ENCODE data around the gene CLDN18.

The CLDN18 gene

DNA sequence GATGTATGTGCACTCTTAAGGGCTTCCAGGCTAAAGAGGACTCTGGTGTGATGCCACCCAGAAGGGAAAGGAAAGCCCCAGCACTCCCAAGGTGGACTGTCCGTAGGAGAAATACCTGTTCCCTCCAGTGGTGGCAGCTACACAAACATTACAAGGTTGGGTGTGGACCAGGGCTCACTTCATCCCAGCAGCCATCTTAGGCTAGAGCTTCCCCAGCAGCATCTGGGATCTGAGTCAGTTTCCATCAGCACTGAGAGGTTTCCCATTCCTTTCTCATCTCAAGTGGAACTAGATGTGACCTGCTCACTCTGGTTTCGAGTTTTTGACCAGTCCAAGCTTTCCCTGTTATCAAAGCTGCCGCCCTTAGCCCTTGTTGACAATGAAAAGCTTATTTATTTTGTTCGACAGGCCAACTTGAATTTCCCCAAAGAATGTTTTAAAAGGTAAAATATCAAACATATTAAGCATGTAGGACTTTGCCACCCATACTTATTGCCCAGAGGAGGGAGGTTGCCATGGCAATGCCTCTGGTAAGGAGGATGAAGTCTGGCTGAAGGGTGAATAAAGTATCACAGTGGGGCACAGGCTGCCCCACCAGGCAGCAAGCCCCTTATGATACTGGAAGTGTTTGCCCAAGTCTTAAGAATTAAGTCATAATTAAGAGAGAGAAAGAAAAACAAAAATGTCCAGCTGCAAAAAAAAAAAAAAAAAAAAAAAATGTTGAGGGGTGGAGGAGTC lies 28.9 kb downstream of the CLDN18 start:
- DNase-seq (no peak), ATAC-seq (no peak)
- Mint-ChIP-seq H3K36me3 (ENCODE audit: low read depth) (no peaks in the 10 kb centered on the region), H3K4me3 (no peak overlapping the region), H3K27ac (no peak overlapping the region), H3K27me3 (peaks cover 20% of the 10 kb centered on the region), H3K4me1 (no peaks in the 10 kb centered on the region), H3K9me3 (no peaks in the 10 kb centered on the region)

- H3K27ac Mint-ChIP-seq: no peak overlapping the region
- H3K9me3 Mint-ChIP-seq: no peaks in the 10 kb centered on the region
- no peaks in the 10 kb centered on the region for H3K36me3 Mint-ChIP-seq (ENCODE audit: low read depth)
- H3K4me3 Mint-ChIP-seq: no peak overlapping the region
- H3K4me1 Mint-ChIP-seq: no peaks in the 10 kb centered on the region
- DNase-seq (no peak), ATAC-seq (no peak)
- H3K27me3 Mint-ChIP-seq: peaks cover 22% of the 10 kb centered on the region
These were observed 32.1 kb downstream of the CLDN18 start for GRCh38 chr3:138042043-138042442.

- DNase-seq (no peak), ATAC-seq (no peak)
- Mint-ChIP-seq H3K9me3 (no peaks in the 10 kb centered on the region), H3K4me1 (no peaks in the 10 kb centered on the region), H3K27me3 (peaks cover 27% of the 10 kb centered on the region), H3K4me3 (no peak overlapping the region), H3K36me3 (ENCODE audit: low read depth) (no peaks in the 10 kb centered on the region), H3K27ac (no peak overlapping the region)
These were observed 33.5 kb downstream of the CLDN18 start for GRCh38 chr3:138043266-138044029.

DNA sequence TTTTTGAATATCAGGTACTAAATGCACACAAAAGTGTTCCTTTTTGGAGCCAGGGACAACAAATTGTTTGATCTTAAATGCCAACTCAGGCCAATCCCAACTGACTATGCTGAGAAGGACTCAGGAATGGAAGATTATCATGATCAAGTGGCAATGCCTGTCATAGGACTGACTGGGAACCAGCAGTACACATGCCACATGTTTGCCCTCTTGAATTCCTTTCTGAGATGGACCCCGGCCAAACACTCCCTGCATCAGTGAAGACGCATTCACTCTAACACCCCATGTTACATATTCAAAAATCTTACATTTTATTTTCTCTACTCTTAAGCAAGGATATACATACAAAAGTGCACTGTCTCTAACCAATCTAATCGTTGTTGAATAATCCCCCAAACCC lies 36.1 kb downstream of the CLDN18 start:
- DNase-seq: no peak
- Mint-ChIP-seq H3K9me3 (no peaks in the 10 kb centered on the region), H3K4me3 (no peak overlapping the region), H3K27ac (no peak overlapping the region), H3K4me1 (no peaks in the 10 kb centered on the region), H3K27me3 (peaks cover 26% of the 10 kb centered on the region), H3K36me3 (ENCODE audit: low read depth) (no peaks in the 10 kb centered on the region)
- ATAC-seq: no peak

- H3K36me3 Mint-ChIP-seq (ENCODE audit: low read depth): no peaks in the 10 kb centered on the region
- no peaks in the 10 kb centered on the region for H3K9me3 Mint-ChIP-seq
- no peak overlapping the region for H3K27ac Mint-ChIP-seq
- no peaks in the 10 kb centered on the region for H3K4me1 Mint-ChIP-seq
- H3K27me3 Mint-ChIP-seq: peaks cover 29% of the 10 kb centered on the region
- no peak for DNase-seq
- peak; percentile 24 for ATAC-seq
- H3K4me3 Mint-ChIP-seq: no peak overlapping the region
These were observed 37.0 kb downstream of the CLDN18 start for GRCh38 chr3:138046955-138047354.

- Mint-ChIP-seq H3K27me3 (peaks cover 32% of the 10 kb centered on the region), H3K4me3 (no peak overlapping the region), H3K27ac (no peak overlapping the region), H3K9me3 (no peaks in the 10 kb centered on the region), H3K4me1 (no peaks in the 10 kb centered on the region), H3K36me3 (ENCODE audit: low read depth) (no peaks in the 10 kb centered on the region)
- no peak for DNase-seq
- no peak for ATAC-seq
These were observed 37.7 kb downstream of the CLDN18 start for GRCh38 chr3:138047596-138048158.

DNA sequence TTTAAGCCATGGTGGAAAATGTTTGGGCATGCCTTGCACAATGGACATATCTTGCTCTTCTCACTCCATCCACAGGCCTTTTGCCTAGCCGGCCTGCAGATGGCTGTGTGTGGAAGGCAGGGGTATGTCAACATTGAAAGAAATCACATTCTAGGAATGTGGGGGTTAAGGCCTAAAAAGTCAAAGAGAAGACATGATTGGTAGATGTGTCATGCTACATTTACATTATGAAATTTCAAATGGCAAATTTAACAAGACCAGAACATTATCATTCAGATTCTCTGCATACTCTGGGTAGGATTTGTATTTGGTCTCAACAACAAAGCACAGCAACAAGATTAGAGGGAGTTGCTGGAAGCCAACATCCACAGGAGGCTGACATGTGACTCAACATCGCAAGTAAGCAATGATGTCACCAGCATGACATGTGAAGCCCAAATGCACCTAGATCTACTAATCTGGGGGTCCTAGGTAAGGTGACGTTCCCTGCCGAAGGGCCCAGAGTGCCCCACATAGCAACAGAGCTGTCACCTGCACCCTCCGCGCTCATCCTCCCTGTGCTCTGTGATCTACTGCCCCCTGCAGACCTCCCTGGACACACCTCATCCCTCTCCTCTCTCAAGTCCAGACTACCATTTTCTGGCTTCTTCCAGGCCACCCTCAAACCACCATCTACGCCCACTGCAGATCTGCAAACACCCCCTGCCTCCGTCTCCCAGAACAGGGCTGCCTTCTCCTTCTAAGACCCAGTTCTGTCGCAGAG lies 39.4 kb downstream of the CLDN18 start:
- no peaks in the 10 kb centered on the region for H3K4me1 Mint-ChIP-seq
- no peak overlapping the region for H3K27ac Mint-ChIP-seq
- H3K9me3 Mint-ChIP-seq: no peaks in the 10 kb centered on the region
- H3K4me3 Mint-ChIP-seq: no peak overlapping the region
- H3K36me3 Mint-ChIP-seq (ENCODE audit: low read depth): no peaks in the 10 kb centered on the region
- DNase-seq (no peak), ATAC-seq (no peak)
- H3K27me3 Mint-ChIP-seq: peaks cover 34% of the 10 kb centered on the region

DNA sequence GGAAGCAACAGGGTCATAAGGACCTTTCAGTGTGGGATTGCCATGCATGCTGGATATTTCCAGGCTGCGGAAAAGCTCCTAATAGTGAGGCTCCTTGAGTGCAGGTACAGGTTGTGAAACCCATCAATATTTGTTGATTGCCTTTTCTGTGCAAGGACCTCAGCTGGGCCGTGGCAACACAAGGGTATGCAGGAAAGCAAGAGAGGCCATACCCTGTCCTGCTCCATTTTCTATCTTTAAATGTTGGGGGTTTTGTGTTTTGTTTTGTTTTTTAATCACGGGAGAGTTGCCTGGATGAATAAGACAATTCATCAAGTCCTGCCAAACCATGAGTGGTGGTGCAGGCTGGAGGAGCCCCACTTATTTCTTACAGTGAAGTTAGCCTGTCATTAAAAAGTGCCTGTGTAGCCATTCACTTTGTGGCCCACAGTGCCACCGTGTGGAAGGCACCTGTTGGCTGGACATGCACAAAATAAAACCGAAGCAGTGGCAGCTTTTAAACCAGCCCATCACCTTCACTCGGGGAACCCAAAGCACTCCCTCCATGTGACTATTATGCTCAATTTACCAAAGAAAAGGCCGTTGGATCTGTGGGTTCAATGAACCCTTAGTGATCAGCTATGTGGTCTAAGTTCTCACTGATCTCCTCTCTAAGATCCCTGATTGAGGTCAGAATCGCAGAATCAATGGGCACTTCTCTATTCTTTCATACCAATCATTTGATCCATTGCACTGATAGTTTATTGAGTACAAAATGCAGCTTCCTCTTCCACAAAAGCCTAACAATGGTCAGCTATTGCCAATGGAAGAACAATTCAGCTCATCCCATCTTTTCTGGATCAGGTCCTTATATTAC lies 42.2 kb downstream of the CLDN18 start:
- H3K27me3 Mint-ChIP-seq: peaks cover 35% of the 10 kb centered on the region
- no peak overlapping the region for H3K4me3 Mint-ChIP-seq
- ATAC-seq (no peak), DNase-seq (peak; percentile 18)
- no peaks in the 10 kb centered on the region for H3K4me1 Mint-ChIP-seq
- no peaks in the 10 kb centered on the region for H3K9me3 Mint-ChIP-seq
- no peak overlapping the region for H3K27ac Mint-ChIP-seq
- no peaks in the 10 kb centered on the region for H3K36me3 Mint-ChIP-seq (ENCODE audit: low read depth)

DNA sequence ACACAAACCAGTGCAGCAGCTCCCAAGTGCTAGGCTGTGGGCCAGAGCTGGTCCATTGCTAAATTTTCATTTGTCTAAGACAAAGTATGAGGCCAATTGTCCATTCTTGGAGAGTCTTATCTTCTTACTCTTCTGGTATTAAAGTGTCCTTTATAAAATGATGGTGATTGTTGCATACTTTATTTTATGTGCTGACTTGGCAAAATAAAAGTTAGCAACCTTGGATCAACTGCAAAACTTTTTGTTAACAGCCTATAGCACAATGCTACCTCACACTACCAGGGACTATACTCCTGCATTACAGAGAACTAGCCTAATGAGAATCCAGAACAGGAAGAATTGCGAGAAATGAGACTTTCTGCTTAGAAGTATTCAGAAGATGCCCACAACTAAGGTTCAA lies 44.1 kb downstream of the CLDN18 start:
- DNase-seq (no peak), ATAC-seq (no peak)
- Mint-ChIP-seq H3K9me3 (no peaks in the 10 kb centered on the region), H3K27me3 (peaks cover 34% of the 10 kb centered on the region), H3K27ac (no peak overlapping the region), H3K4me1 (no peaks in the 10 kb centered on the region), H3K4me3 (no peak overlapping the region), H3K36me3 (ENCODE audit: low read depth) (no peaks in the 10 kb centered on the region)

DNA sequence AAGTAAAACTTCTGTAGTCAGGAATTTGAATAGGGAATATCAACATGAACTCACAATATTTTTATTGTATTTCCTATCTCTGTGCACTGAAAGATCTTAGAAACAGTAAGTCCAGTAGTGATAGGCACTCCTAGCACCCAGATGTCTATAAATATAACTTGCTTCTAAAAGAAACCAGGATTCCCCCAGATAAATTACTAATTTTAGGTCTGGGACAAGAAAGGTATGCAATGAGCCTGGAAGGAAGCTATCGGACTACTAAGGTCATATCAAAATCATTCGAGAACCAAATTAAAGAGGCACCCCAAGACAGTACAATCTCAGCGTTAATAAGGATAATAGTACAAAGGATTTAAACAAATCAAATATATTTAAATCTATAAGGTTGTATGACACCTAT lies 47.4 kb downstream of the CLDN18 start:
- DNase-seq (no peak), ATAC-seq (no peak)
- Mint-ChIP-seq H3K36me3 (ENCODE audit: low read depth) (no peaks in the 10 kb centered on the region), H3K4me1 (peaks cover 7% of the 10 kb centered on the region), H3K27me3 (peaks cover 24% of the 10 kb centered on the region), H3K4me3 (no peak overlapping the region), H3K27ac (no peak overlapping the region), H3K9me3 (no peaks in the 10 kb centered on the region)

DNA sequence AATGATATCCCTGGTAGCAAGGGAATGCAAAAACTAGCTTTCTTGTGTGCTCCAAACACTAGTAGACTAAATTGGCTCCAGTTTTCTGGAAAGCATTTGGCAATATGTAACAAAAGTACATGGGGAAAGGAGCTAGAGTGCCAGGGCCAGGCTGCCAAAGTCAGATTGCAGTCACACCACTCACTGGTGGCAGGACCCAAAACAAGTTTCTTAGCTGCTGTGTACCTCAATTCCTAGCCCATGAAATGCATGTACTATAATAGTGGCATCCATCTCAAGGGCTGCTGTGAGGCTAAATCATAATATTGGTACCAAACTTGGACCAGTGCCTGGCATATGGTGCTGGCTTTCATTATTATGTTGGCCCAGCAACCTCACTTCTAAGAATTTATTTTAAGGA lies 49.3 kb downstream of the CLDN18 start:
- Mint-ChIP-seq H3K27ac (no peak overlapping the region), H3K4me1 (peaks cover 7% of the 10 kb centered on the region), H3K9me3 (no peaks in the 10 kb centered on the region), H3K4me3 (no peak overlapping the region), H3K36me3 (ENCODE audit: low read depth) (no peaks in the 10 kb centered on the region), H3K27me3 (peaks cover 18% of the 10 kb centered on the region)
- DNase-seq (no peak), ATAC-seq (no peak)

DNA sequence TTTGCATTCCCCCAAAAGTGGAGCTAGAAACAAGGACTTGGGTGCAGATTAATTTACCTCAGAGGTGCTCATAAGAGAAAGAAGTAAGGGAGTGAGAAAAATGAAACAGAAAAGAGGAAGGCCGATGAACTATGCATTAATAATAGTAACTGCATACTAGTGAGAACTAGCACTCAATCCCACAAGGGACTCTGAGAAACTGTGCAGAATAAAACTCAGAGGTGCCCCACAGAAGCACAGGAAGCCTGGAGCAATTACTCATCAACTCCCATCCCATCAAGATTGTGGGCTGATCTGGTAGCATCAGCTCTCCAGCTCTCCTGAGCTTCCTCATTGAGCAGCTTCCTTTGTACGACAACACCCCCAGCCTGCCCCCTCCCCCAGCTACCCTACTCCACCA lies 50.8 kb downstream of the CLDN18 start:
- peaks cover 9% of the 10 kb centered on the region for H3K27me3 Mint-ChIP-seq
- ATAC-seq (no peak), DNase-seq (no peak)
- H3K27ac Mint-ChIP-seq: no peak overlapping the region
- peaks cover 13% of the 10 kb centered on the region for H3K4me1 Mint-ChIP-seq
- H3K36me3 Mint-ChIP-seq (ENCODE audit: low read depth): no peaks in the 10 kb centered on the region
- no peak overlapping the region for H3K4me3 Mint-ChIP-seq
- H3K9me3 Mint-ChIP-seq: no peaks in the 10 kb centered on the region

GRCh38 chr3:138062037-138062436 lies 52.1 kb downstream of the CLDN18 start:
- peaks cover 25% of the 10 kb centered on the region for H3K4me1 Mint-ChIP-seq
- H3K27ac Mint-ChIP-seq: no peak overlapping the region
- ATAC-seq: no peak
- H3K4me3 Mint-ChIP-seq: no peak overlapping the region
- peaks cover 7% of the 10 kb centered on the region for H3K27me3 Mint-ChIP-seq
- no peak for DNase-seq
- no peaks in the 10 kb centered on the region for H3K9me3 Mint-ChIP-seq
- H3K36me3 Mint-ChIP-seq (ENCODE audit: low read depth): no peaks in the 10 kb centered on the region

- Mint-ChIP-seq H3K36me3 (ENCODE audit: low read depth) (no peaks in the 10 kb centered on the region), H3K9me3 (no peaks in the 10 kb centered on the region), H3K27me3 (peaks cover 9% of the 10 kb centered on the region), H3K4me1 (peaks cover 27% of the 10 kb centered on the region), H3K27ac (no peak overlapping the region), H3K4me3 (no peak overlapping the region)
- ATAC-seq: no peak
- no peak for DNase-seq
These were observed 52.7 kb downstream of the CLDN18 start for GRCh38 chr3:138062626-138063025.
